Neuronal stem cell (in vitro differentiated cells): ENCODE results near the gene PIGB.

Experiments used
- DNase-seq: peaks from one replicate; pipeline ENCODE4 v3.0.0-alpha.2; 2013; ENCODE audit warnings: low spot score
- H2AFZ ChIP-seq: one replicate; pipeline ENCODE4 v1.6.1; 2013; ENCODE audit warnings: mild to moderate bottlenecking, low read length, inconsistent platforms
- H2AK5ac ChIP-seq: 2 replicates; pipeline ENCODE4 v1.6.1; 2013; ENCODE audit warnings: low read depth, mild to moderate bottlenecking, inconsistent platforms, low read length, moderate library complexity, mixed read lengths
- H2BK120ac ChIP-seq: 2 replicates; pipeline ENCODE4 v1.6.1; 2013; ENCODE audit warnings: low read depth, mild to moderate bottlenecking, inconsistent platforms, low read length, moderate library complexity, mixed read lengths
- H2BK12ac ChIP-seq: one replicate; pipeline ENCODE4 v1.6.1; 2013; ENCODE audit warnings: low read length, inconsistent platforms
- H2BK15ac ChIP-seq: 2 replicates; pipeline ENCODE4 v1.6.1; 2013; ENCODE audit warnings: mild to moderate bottlenecking, low read length, inconsistent platforms, mixed read lengths
- H2BK5ac ChIP-seq: one replicate; pipeline ENCODE4 v1.6.1; 2013; ENCODE audit warnings: inconsistent platforms, mild to moderate bottlenecking, low read length, moderate library complexity
- H3K14ac ChIP-seq: one replicate; pipeline ENCODE4 v1.6.1; 2013; ENCODE audit warnings: low read length, inconsistent platforms
- H3K18ac ChIP-seq: 2 replicates; pipeline ENCODE4 v1.6.1; 2013; ENCODE audit warnings: low read length, inconsistent platforms
- H3K23ac ChIP-seq: 2 replicates; pipeline ENCODE4 v1.6.1; 2013; ENCODE audit warnings: low read depth, mild to moderate bottlenecking, mixed read lengths, low read length, inconsistent platforms; ENCODE audit not compliant: poor library complexity
- H3K27ac ChIP-seq: replicated peaks from 3 replicates; pipeline ENCODE4 v1.5.1; 2013; ENCODE audit warnings: low read length, inconsistent platforms
- H3K27me3 ChIP-seq, 3 experiments: 2 replicates each; pipeline ENCODE4 v1.6.1; 2013; ENCODE audit warnings: low read length in 3 of 3, mild to moderate bottlenecking in 2 of 3, inconsistent platforms in 1 of 3, low read depth in 1 of 3, mixed read lengths in 1 of 3, moderate library complexity in 1 of 3; ENCODE audit not compliant: control insufficient read depth in 3 of 3, insufficient read depth in 3 of 3
- H3K36me3 ChIP-seq, 2 donors: replicated peaks in 1 of 2; 2 replicates each; pipeline ENCODE4 v1.6.1; 2013; ENCODE audit warnings: low read length in 2 of 2; ENCODE audit not compliant: control insufficient read depth in 2 of 2, insufficient read depth in 2 of 2
- H3K4ac ChIP-seq: 2 replicates; pipeline ENCODE4 v1.6.1; 2013; ENCODE audit warnings: inconsistent platforms, mild to moderate bottlenecking, low read length, moderate library complexity
- H3K4me1 ChIP-seq, 2 donors: 1 replicate in 1 of 2; 2 replicates in 1 of 2; pipeline ENCODE4 v1.6.1; 2013; ENCODE audit warnings: low read length in 2 of 2, low read depth in 1 of 2; ENCODE audit not compliant: control insufficient read depth in 2 of 2, insufficient read depth in 1 of 2
- H3K4me2 ChIP-seq: one replicate; pipeline ENCODE4 v1.6.1; 2013; ENCODE audit warnings: mild to moderate bottlenecking, low read length, inconsistent platforms; ENCODE audit not compliant: insufficient read depth, poor library complexity, severe bottlenecking
- H3K4me3 ChIP-seq, 2 donors: 2 replicates each; pipeline ENCODE4 v1.5.1; 2013; ENCODE audit warnings: low read length in 2 of 2, mild to moderate bottlenecking in 2 of 2, inconsistent platforms in 1 of 2, moderate library complexity in 1 of 2
- H3K79me1 ChIP-seq: one replicate; pipeline ENCODE4 v1.6.1; 2013; ENCODE audit warnings: low read depth, mild to moderate bottlenecking, inconsistent platforms, low read length, moderate library complexity
- H3K9ac ChIP-seq: one replicate; pipeline ENCODE4 v1.6.1; 2013; ENCODE audit warnings: mild to moderate bottlenecking, low read depth, low read length, inconsistent platforms; ENCODE audit not compliant: poor library complexity
- H3K9me3 ChIP-seq, 2 donors: replicated peaks in 1 of 2; 2 replicates each; pipeline versions ENCODE3 to v1.6.1; 2013; ENCODE audit warnings: low read length in 2 of 2, mild to moderate bottlenecking in 2 of 2, inconsistent platforms in 1 of 2, low read depth in 1 of 2, mixed read lengths in 1 of 2, moderate library complexity in 1 of 2; ENCODE audit not compliant: control insufficient read depth in 2 of 2, insufficient read depth in 1 of 2
- H4K8ac ChIP-seq: one replicate; pipeline ENCODE4 v1.6.1; 2013; ENCODE audit warnings: low read depth, mild to moderate bottlenecking, inconsistent platforms, low read length, moderate library complexity
- H4K91ac ChIP-seq: one replicate; pipeline ENCODE4 v1.6.1; 2013; ENCODE audit warnings: low read length, low read depth, mild to moderate bottlenecking, inconsistent platforms; ENCODE audit not compliant: poor library complexity
- WGBS, 2 donors: extraction: QIAGEN DNeasy Blood & Tissue Kit; methylation state at CpG; one replicate each; pipeline ENCODE4 v1.1.7; 2013; ENCODE audit warnings: missing lambda C conversion rate in 2 of 2, mixed read lengths in 1 of 2; ENCODE audit not compliant: insufficient read length in 2 of 2, insufficient replicate concordance in 1 of 2; ENCODE audit errors: extremely low coverage in 2 of 2; 5-methylcytosine and 5-hydroxymethylcytosine counted together

The PIGB gene

GRCh38 chr15:55343168-55343567 lies 24.1 kb downstream of the PIGB start:
- H3K4ac ChIP-seq: no peak overlapping the region
- no peak overlapping the region for H2AK5ac ChIP-seq
- H2BK5ac ChIP-seq: no peak overlapping the region
- H3K4me1 ChIP-seq: peaks cover 0 to 4% of the 10 kb centered on the region in 2 donors
- no peak overlapping the region for H4K91ac ChIP-seq
- DNase-seq: no peak
- no peaks in the 10 kb centered on the region for H3K79me1 ChIP-seq
- no peak overlapping the region for H2BK12ac ChIP-seq
- peak overlapping the region; percentile 31 for H2AFZ ChIP-seq
- no peak overlapping the region for H3K23ac ChIP-seq
- no peak overlapping the region for H2BK120ac ChIP-seq
- H3K18ac ChIP-seq: no peak overlapping the region
- no peak overlapping the region for H2BK15ac ChIP-seq
- H3K4me2 ChIP-seq: no peak overlapping the region
- H4K8ac ChIP-seq: no peak overlapping the region
- no peak overlapping the region for H3K14ac ChIP-seq
- H3K4me3 ChIP-seq: no peak overlapping the region
- H3K9ac ChIP-seq: no peak overlapping the region
- H3K36me3 ChIP-seq: no peaks in the 10 kb centered on the region
- H3K27ac ChIP-seq: no peak overlapping the region
- no peaks in the 10 kb centered on the region for H3K9me3 ChIP-seq
- no CpG with 5 or more reads among the region's 2 CpGs for WGBS, 2 donors
- no peaks in the 10 kb centered on the region for H3K27me3 ChIP-seq

- no peak overlapping the region for H4K91ac ChIP-seq
- H3K27me3 ChIP-seq: no peaks in the 10 kb centered on the region
- no peaks in the 10 kb centered on the region for H3K9me3 ChIP-seq
- no peak overlapping the region for H2BK120ac ChIP-seq
- H3K4me1 ChIP-seq: peaks cover 0 to 4% of the 10 kb centered on the region in 2 donors
- no peak overlapping the region for H3K27ac ChIP-seq
- no peak overlapping the region for H3K9ac ChIP-seq
- no peak overlapping the region for H3K14ac ChIP-seq
- peak overlapping the region; percentile 31 for H2AFZ ChIP-seq
- no peak overlapping the region for H2BK15ac ChIP-seq
- H4K8ac ChIP-seq: no peak overlapping the region
- no peak overlapping the region for H3K18ac ChIP-seq
- DNase-seq: peak; percentile 18
- H3K23ac ChIP-seq: no peak overlapping the region
- H3K4me2 ChIP-seq: no peak overlapping the region
- no peaks in the 10 kb centered on the region for H3K79me1 ChIP-seq
- no peaks in the 10 kb centered on the region for H3K36me3 ChIP-seq
- no peak overlapping the region for H2BK12ac ChIP-seq
- no peak overlapping the region for H2BK5ac ChIP-seq
- no peak overlapping the region for H2AK5ac ChIP-seq
- no peak overlapping the region for H3K4me3 ChIP-seq
- no peak overlapping the region for H3K4ac ChIP-seq
- WGBS, 2 donors: no CpG with 5 or more reads among the region's 2 CpGs
Measured at GRCh38 chr15:55344206-55344605, 25.2 kb downstream of the PIGB start.

GRCh38 chr15:55348281-55348778 lies 29.3 kb downstream of the PIGB start:
- Histone ChIP-seq H2BK12ac (no peak overlapping the region), H3K27me3 (no peaks in the 10 kb centered on the region), H3K4me2 (no peak overlapping the region), H3K4me3 (no peak overlapping the region), H2BK120ac (no peak overlapping the region), H3K4ac (no peak overlapping the region), H3K27ac (no peak overlapping the region), H2AK5ac (no peak overlapping the region), H3K14ac (no peak overlapping the region), H2BK15ac (no peak overlapping the region), H4K8ac (no peak overlapping the region), H3K36me3 (no peaks in the 10 kb centered on the region), H2AFZ (no peak overlapping the region), H2BK5ac (no peak overlapping the region), H3K23ac (no peak overlapping the region), H3K9me3 (peaks cover 0 to 5% of the 10 kb centered on the region in 2 donors), H3K79me1 (no peaks in the 10 kb centered on the region), H3K9ac (no peak overlapping the region), H4K91ac (no peak overlapping the region), H3K4me1 (peaks cover 0 to under 1% of the 10 kb centered on the region in 2 donors), H3K18ac (no peak overlapping the region)
- DNase-seq: no peak
- WGBS, 2 donors: no CpG with 5 or more reads among the region's 4 CpGs

GRCh38 chr15:55349282-55349681 lies 30.3 kb downstream of the PIGB start:
- Histone ChIP-seq H3K36me3 (no peaks in the 10 kb centered on the region), H2AK5ac (no peak overlapping the region), H2BK12ac (no peak overlapping the region), H3K14ac (no peak overlapping the region), H3K79me1 (no peaks in the 10 kb centered on the region), H4K8ac (no peak overlapping the region), H2BK5ac (no peak overlapping the region), H4K91ac (no peak overlapping the region), H2BK15ac (no peak overlapping the region), H3K9me3 (peaks cover 0 to 5% of the 10 kb centered on the region in 2 donors), H2BK120ac (no peak overlapping the region), H3K9ac (no peak overlapping the region), H3K4me1 (no peaks in the 10 kb centered on the region), H3K4me2 (no peak overlapping the region), H2AFZ (no peak overlapping the region), H3K4me3 (no peak overlapping the region), H3K27me3 (no peaks in the 10 kb centered on the region), H3K18ac (no peak overlapping the region), H3K27ac (no peak overlapping the region), H3K4ac (no peak overlapping the region), H3K23ac (no peak overlapping the region)
- no peak for DNase-seq
- WGBS, 2 donors: no CpG with 5 or more reads among the region's 2 CpGs
